Ishikawa (cell line): ENCODE data around the gene SOWAHB.

Experiments used
- CEBPB ChIP-seq: IDR thresholded peaks from 2 replicates; pipeline ENCODE4 v1.6.1; 2012
- CREB1 ChIP-seq: IDR thresholded peaks from 2 replicates; pipeline ENCODE4 v1.6.1; 2012; ENCODE audit warnings: low read depth
- EGR1 ChIP-seq: IDR thresholded peaks from 2 replicates; pipeline ENCODE4 v1.6.1; 2012
- EP300 ChIP-seq: IDR thresholded peaks from 2 replicates; pipeline ENCODE4 v1.6.1; 2012; ENCODE audit warnings: borderline replicate concordance
- FOXM1 ChIP-seq: IDR thresholded peaks from 2 replicates; pipeline ENCODE4 v1.6.1; 2012; ENCODE audit warnings: low read depth, borderline replicate concordance
- MAX ChIP-seq: IDR thresholded peaks from 2 replicates; pipeline ENCODE4 v1.6.1; 2012
- NFIC ChIP-seq: IDR thresholded peaks from 2 replicates; pipeline ENCODE4 v1.6.1; 2012
- RAD21 ChIP-seq: IDR thresholded peaks from 2 replicates; pipeline ENCODE4 v1.6.1; 2012; ENCODE audit warnings: low read depth
- REST ChIP-seq: IDR thresholded peaks from 2 replicates; pipeline ENCODE4 v1.6.1; 2012; ENCODE audit warnings: low read depth, mild to moderate bottlenecking
- TAF1 ChIP-seq: IDR thresholded peaks from 2 replicates; pipeline ENCODE4 v1.6.1; 2012; ENCODE audit warnings: low read depth, mild to moderate bottlenecking
- TCF12 ChIP-seq: IDR thresholded peaks from 2 replicates; pipeline ENCODE4 v1.6.1; 2012; ENCODE audit warnings: low read depth
- TEAD4 ChIP-seq: IDR thresholded peaks from 2 replicates; pipeline ENCODE4 v1.6.1; 2012
- USF1 ChIP-seq: IDR thresholded peaks from 2 replicates; pipeline ENCODE4 v1.6.1; 2012
- YY1 ChIP-seq: IDR thresholded peaks from 2 replicates; pipeline ENCODE4 v1.6.1; 2012; ENCODE audit warnings: low read depth
- ZBTB7A ChIP-seq: IDR thresholded peaks from 2 replicates; pipeline ENCODE4 v1.6.1; 2012; ENCODE audit warnings: low read depth

The SOWAHB gene

GRCh38 chr4:76895619-76896018 is 2.3 kb downstream of the SOWAHB start:
- TF ChIP-seq NFIC (no peak), YY1 (no peak), TEAD4 (no peak), REST (no peak), EP300 (no peak), MAX (no peak), USF1 (no peak), RAD21 (no peak), TAF1 (no peak)

GRCh38 chr4:76894537-76895255 is 3.2 kb downstream of the SOWAHB start:
- TF ChIP-seq NFIC (no peak), YY1 (no peak), CREB1 (no peak), FOXM1 (no peak), RAD21 (no peak), TCF12 (no peak), TEAD4 (no peak), REST (no peak), CEBPB (no peak)

- TF ChIP-seq FOXM1 (no peak), REST (no peak), ZBTB7A (no peak), USF1 (no peak), EP300 (no peak), RAD21 (no peak), NFIC (no peak), EGR1 (no peak), MAX (no peak), CREB1 (no peak), YY1 (no peak), TAF1 (no peak), TCF12 (no peak), TEAD4 (no peak)
Observed at GRCh38 chr4:76892601-76893000, 5.3 kb downstream of the SOWAHB start.

- TF ChIP-seq ZBTB7A, result no peak
- TF ChIP-seq USF1, result no peak
- no peak for TF ChIP-seq REST
- no peak for TF ChIP-seq NFIC
- TF ChIP-seq CREB1, result no peak
- no peak for TF ChIP-seq YY1
- TF ChIP-seq FOXM1, result no peak
Observed at GRCh38 chr4:76892001-76892400, 5.9 kb downstream of the SOWAHB start.
